PC-9 (cell line): ENCODE data around the gene PALLD. TPM values are rescaled to one million over a fixed set of nuclear protein-coding genes. Genes with fewer than 3 reads are reported as not detected.

Experiments
- BruUV-seq: library from RNA; stranded (reverse); fragments of 400-500 nt; replicated peaks from 2 replicates; lab custom pipeline; 2021; lab: Mats Ljungman, UMichigan
- CTCF ChIA-PET: fragments of 300-600 bp; sonication (Branson Sonifier 250); formaldehyde crosslinking; loops from one replicate; lab custom pipeline; 2022; ENCODE audit warnings: antibody characterized with exemption; lab: Charles Lee
- POLR2A ChIA-PET: fragments of 300-600 bp; sonication (Branson Sonifier 250); formaldehyde crosslinking; loops from one replicate; lab custom pipeline; 2022; ENCODE audit warnings: antibody characterized with exemption; ENCODE audit not compliant: unreplicated experiment; lab: Charles Lee
- DNase-seq, 2 experiments: peaks; one replicate each; pipeline versions ENCODE4 v3.0.0 to v3.0.0-alpha.2; 2015 to 2022; ENCODE audit warnings: mixed read lengths in 1 of 2
- H2AFZ ChIP-seq: fragments of 200-600 bp; sonication (generic); 2 replicates; pipeline ENCODE4 v1.8.1; 2017; ENCODE audit warnings: antibody characterized with exemption
- H3F3A ChIP-seq: fragments of 200-600 bp; sonication (generic); 2 replicates; pipeline ENCODE4 v1.8.1; 2017; ENCODE audit warnings: antibody characterized with exemption, mild to moderate bottlenecking, low read depth; ENCODE audit not compliant: insufficient read depth
- H3K27ac ChIP-seq: fragments of 200-600 bp; sonication (generic); 2 replicates; pipeline ENCODE4 v1.6.1; 2016; ENCODE audit warnings: mixed run types
- H3K27me3 ChIP-seq: fragments of 200-600 bp; sonication (generic); 2 replicates; pipeline ENCODE4 v1.6.1; 2016; ENCODE audit warnings: low read depth, mixed run types; ENCODE audit not compliant: insufficient read depth
- H3K36me3 ChIP-seq: fragments of 200-600 bp; sonication (generic); 2 replicates; pipeline ENCODE4 v1.6.1; 2016; ENCODE audit warnings: low read depth, mixed run types
- H3K4me1 ChIP-seq: fragments of 200-600 bp; sonication (generic); replicated peaks from 2 replicates; pipeline ENCODE4 v1.6.1; 2016; ENCODE audit warnings: mixed run types; ENCODE audit not compliant: insufficient read depth
- H3K4me2 ChIP-seq: fragments of 200-600 bp; sonication (generic); 2 replicates; pipeline ENCODE4 v1.6.1; 2017; ENCODE audit warnings: mixed run types
- H3K4me3 ChIP-seq: fragments of 200-600 bp; sonication (generic); 2 replicates; pipeline ENCODE4 v1.6.1; 2016; ENCODE audit warnings: mixed run types
- H3K79me2 ChIP-seq: fragments of 200-600 bp; sonication (generic); 2 replicates; pipeline ENCODE4 v1.6.1; 2017; ENCODE audit warnings: low read depth, mixed run types
- H3K9me2 ChIP-seq: fragments of 200-600 bp; sonication (generic); 2 replicates; pipeline ENCODE4 v1.8.1; 2017; ENCODE audit warnings: mild to moderate bottlenecking; ENCODE audit not compliant: insufficient read depth
- H3K9me3 ChIP-seq: fragments of 200-600 bp; sonication (generic); 2 replicates; pipeline ENCODE4 v1.8.1; 2016; ENCODE audit warnings: low read depth; ENCODE audit not compliant: insufficient read depth
- H4K20me1 ChIP-seq: fragments of 200-600 bp; sonication (generic); 2 replicates; pipeline ENCODE4 v1.8.1; 2017; ENCODE audit not compliant: insufficient read depth
- EZH2 ChIP-seq: fragments of 200-600 bp; sonication (generic); IDR thresholded peaks from 2 replicates; pipeline ENCODE4 v1.8.0; 2017; ENCODE audit warnings: antibody characterized with exemption, low read depth
- intact Hi-C: fragments of 100-400 bp; cut with micrococcal nuclease; formaldehyde crosslinking; loops from one replicate; pipeline ENCODE4 v1.10.0; 2022; ENCODE audit not compliant: unreplicated experiment
- total RNA-seq: library from RNA; stranded (reverse); gene quantifications from 2 replicates; pipeline ENCODE4 v1.2.3, GENCODE V29; 2021
- TF ChIP-seq, protein P1 (sequence below): fragments of 200-600 bp; sonication (generic); conservative IDR thresholded peaks from 2 replicates; pipeline ENCODE4 v1.6.1; 2017; ENCODE audit warnings: mixed run types, antibody characterized with exemption, mild to moderate bottlenecking, moderate library complexity

Gene PALLD
- total RNA-seq, 1 experiment from 2014 or later, result 156 TPM

- H4K20me1 ChIP-seq, result no peaks in the 10 kb centered on the region
- H3K9me2 ChIP-seq, result no peaks in the 10 kb centered on the region
- H3K27me3 ChIP-seq, result no peaks in the 10 kb centered on the region
- ChIA-PET CTCF (interaction anchor here (0.6 kb wide), 1 partner anchor 167 kb away, joined by 6 read pairs; no protein-coding TSS in a partner anchor), POLR2A (no interaction called here)
- TF ChIP-seq EZH2, result no peak
- TF ChIP-seq, protein P1, sequence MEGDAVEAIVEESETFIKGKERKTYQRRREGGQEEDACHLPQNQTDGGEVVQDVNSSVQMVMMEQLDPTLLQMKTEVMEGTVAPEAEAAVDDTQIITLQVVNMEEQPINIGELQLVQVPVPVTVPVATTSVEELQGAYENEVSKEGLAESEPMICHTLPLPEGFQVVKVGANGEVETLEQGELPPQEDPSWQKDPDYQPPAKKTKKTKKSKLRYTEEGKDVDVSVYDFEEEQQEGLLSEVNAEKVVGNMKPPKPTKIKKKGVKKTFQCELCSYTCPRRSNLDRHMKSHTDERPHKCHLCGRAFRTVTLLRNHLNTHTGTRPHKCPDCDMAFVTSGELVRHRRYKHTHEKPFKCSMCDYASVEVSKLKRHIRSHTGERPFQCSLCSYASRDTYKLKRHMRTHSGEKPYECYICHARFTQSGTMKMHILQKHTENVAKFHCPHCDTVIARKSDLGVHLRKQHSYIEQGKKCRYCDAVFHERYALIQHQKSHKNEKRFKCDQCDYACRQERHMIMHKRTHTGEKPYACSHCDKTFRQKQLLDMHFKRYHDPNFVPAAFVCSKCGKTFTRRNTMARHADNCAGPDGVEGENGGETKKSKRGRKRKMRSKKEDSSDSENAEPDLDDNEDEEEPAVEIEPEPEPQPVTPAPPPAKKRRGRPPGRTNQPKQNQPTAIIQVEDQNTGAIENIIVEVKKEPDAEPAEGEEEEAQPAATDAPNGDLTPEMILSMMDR, result no peak
- no peaks in the 10 kb centered on the region for H3K36me3 ChIP-seq
- no peaks in the 10 kb centered on the region for H3F3A ChIP-seq
- no peaks in the 10 kb centered on the region for H3K79me2 ChIP-seq
- DNase-seq, result no peak
- H2AFZ ChIP-seq, result no peak overlapping the region
- no TSS peak for BruUV-seq
- intact Hi-C loops, result no loop called here
- no peaks in the 10 kb centered on the region for H3K4me1 ChIP-seq
- H3K4me2 ChIP-seq, result no peak overlapping the region
- H3K27ac ChIP-seq, result no peak overlapping the region
- no peak overlapping the region for H3K4me3 ChIP-seq
- H3K9me3 ChIP-seq, result no peaks in the 10 kb centered on the region
These were observed 262.5 kb downstream of the PALLD start for GRCh38 chr4:168759321-168759720.

GRCh38 chr4:168759959-168760527 lies 263.2 kb downstream of the PALLD start:
- Histone ChIP-seq H4K20me1 (no peaks in the 10 kb centered on the region), H3K4me2 (no peak overlapping the region), H3F3A (no peaks in the 10 kb centered on the region), H3K27me3 (no peaks in the 10 kb centered on the region), H3K36me3 (no peaks in the 10 kb centered on the region), H3K9me3 (no peaks in the 10 kb centered on the region), H3K4me1 (no peaks in the 10 kb centered on the region), H3K27ac (no peak overlapping the region), H3K9me2 (no peaks in the 10 kb centered on the region), H3K79me2 (no peaks in the 10 kb centered on the region), H2AFZ (no peak overlapping the region), H3K4me3 (no peak overlapping the region)
- ChIA-PET POLR2A (no interaction called here), CTCF (no interaction called here)
- intact Hi-C loops, result no loop called here
- TF ChIP-seq EZH2, result no peak
- TF ChIP-seq, protein P1, result no peak
- no TSS peak for BruUV-seq
- DNase-seq, result no peak

DNA sequence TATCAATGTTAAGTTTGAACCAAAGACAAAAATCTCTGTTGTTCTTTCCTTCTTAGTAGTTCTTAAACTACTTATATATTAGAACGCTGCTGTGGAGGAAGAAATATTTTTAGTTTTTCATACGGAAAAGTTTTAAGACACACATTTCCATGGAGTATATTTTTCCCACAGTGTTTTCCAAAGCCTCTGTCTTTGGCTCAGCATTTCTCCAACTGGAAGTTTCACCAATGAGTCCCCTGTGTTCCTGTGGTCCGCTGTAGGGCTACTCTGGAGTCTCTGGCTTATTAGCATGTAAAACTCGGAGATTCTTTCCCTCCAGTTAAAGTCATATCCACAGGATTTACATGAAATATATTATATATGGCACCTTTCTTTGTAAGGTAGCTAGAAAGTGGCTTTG lies 264.2 kb downstream of the PALLD start:
- no peak overlapping the region for H3K4me2 ChIP-seq
- H3F3A ChIP-seq, result no peaks in the 10 kb centered on the region
- no peak overlapping the region for H3K27ac ChIP-seq
- no peak overlapping the region for H2AFZ ChIP-seq
- H3K27me3 ChIP-seq, result no peaks in the 10 kb centered on the region
- TF ChIP-seq EZH2, result no peak
- TF ChIP-seq, protein P1, result no peak
- no peak overlapping the region for H3K4me3 ChIP-seq
- H3K9me2 ChIP-seq, result no peaks in the 10 kb centered on the region
- H3K9me3 ChIP-seq, result no peaks in the 10 kb centered on the region
- no peaks in the 10 kb centered on the region for H3K79me2 ChIP-seq
- intact Hi-C loops, result no loop called here
- BruUV-seq, result no TSS peak
- CTCF ChIA-PET, result interaction anchor here (0.6 kb wide), 1 partner anchor 748 kb away, joined by 4 read pairs; no protein-coding TSS in a partner anchor
- no peaks in the 10 kb centered on the region for H4K20me1 ChIP-seq
- H3K36me3 ChIP-seq, result no peaks in the 10 kb centered on the region
- POLR2A ChIA-PET, result no interaction called here
- H3K4me1 ChIP-seq, result no peaks in the 10 kb centered on the region
- no peak for DNase-seq
